ENCODE data around the gene NTN1. TPM values are rescaled to one million over a fixed set of nuclear protein-coding genes. Genes with fewer than 3 reads are reported as not detected.
"Not testable (repeated sequence)": the region's sequence is repeated elsewhere in the genome, so short reads cannot be mapped to it uniquely, and the experiment has no call there.

NTN1 gene
- total and polyA plus RNA-seq, 12 donors = 0.12 to 0.84 (median 0.28) TPM

GRCh38 chr17:8981443-8981842, 39.9 kb upstream of the NTN1 start:
- intact Hi-C loops (cut with DNase I) = no loop called here
- no peaks in the 10 kb centered on the region for H3K36me3 ChIP-seq (replicated peaks in 1 of 2)
- WGBS, 4 donors = 75 to 90% (median 81%) methylated on average over 2 of the region's 2 CpGs
- no peak overlapping the region for H3K27ac ChIP-seq
- no peaks in the 10 kb centered on the region for H3K4me1 ChIP-seq (replicated peaks in 1 of 2)
- H3K27me3 ChIP-seq = no peaks in the 10 kb centered on the region
- TF ChIP-seq CTCF (IDR thresholded peaks at IDR 0.05) (no peak), POLR2A (IDR thresholded peaks at IDR 0.05) (no peak)
- H3K4me3 ChIP-seq = no peak overlapping the region
- H3K9me3 ChIP-seq (replicated peaks in 1 of 3) = no peaks in the 10 kb centered on the region
- no peak for DNase-seq

DNA sequence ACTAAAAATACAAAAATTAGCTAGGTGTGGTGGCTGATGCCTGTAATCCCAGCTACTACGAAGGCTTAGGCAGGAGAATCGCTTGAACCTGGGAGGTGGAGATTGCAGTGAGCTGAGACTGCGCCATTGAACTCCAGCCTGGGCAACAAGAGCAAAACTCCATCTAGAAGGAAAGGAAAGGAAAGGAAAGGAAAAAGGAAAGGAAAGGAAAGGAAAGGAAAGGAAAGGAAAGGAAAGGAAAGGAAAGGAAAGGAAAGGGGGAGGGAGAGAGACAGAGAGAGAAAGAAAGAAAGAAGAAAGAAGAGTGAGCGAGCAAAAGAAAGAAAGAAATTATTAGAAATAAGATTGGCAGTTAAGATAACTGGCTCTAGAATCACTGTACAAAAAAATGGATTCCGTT, 37.1 kb upstream of the NTN1 start:
- 80 to 90% (median 84%) methylated on average over 5 of the region's 5 CpGs for WGBS, 4 donors
- H3K9me3 ChIP-seq (replicated peaks in 1 of 3); H3K27me3 ChIP-seq; intact Hi-C loops (cut with DNase I); DNase-seq; H3K4me3 ChIP-seq; H3K36me3 ChIP-seq (replicated peaks in 1 of 2); H3K4me1 ChIP-seq (replicated peaks in 1 of 2); H3K27ac ChIP-seq: not testable (repeated sequence)

DNA sequence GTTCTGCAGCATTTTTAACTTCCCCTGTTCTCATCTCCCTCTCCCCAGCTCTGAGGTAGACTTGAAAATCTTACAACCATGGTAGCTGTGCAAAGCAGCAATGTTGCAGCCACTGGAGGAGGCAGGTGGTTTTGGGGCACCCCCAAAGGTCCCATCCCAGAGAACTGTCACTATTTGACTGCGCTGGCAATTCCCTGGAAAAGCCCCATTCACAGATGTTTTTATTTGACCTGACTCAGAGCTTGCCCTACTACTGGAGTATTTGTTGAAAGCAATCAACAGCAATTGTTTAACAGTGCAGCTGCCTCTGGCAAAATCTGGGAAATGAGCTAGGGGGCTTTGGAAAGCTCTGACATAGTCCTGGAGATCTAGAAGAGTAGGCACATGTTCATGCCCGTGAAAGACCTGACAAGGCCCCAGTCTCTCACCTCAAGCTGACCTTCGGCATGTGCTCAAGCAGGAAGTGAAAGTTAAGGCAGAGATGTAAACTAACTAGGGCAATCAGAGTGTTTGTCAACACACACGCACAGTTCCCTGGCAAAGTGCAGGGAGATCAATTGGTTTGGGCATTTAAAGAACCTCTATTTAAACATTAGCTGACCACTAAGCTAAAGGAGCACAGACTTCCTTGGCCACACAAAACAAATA, 36.1 kb upstream of the NTN1 start:
- intact Hi-C loops (cut with DNase I) = no loop called here
- Histone ChIP-seq H3K27me3 (peaks cover 4% of the 10 kb centered on the region), H3K4me3 (no peak overlapping the region), H3K27ac (peak overlapping the region in 1 of 5 donors; percentile 5), H3K9me3 (replicated peaks in 1 of 3) (no peaks in the 10 kb centered on the region), H3K36me3 (replicated peaks in 1 of 2) (no peaks in the 10 kb centered on the region), H3K4me1 (replicated peaks in 1 of 2) (no peaks in the 10 kb centered on the region)
- TF ChIP-seq POLR2A (IDR thresholded peaks at IDR 0.05) (no peak), CTCF (IDR thresholded peaks at IDR 0.05) (no peak)
- WGBS, 4 donors = 64 to 78% (median 71%) methylated on average over 3 to 4 of the region's 4 CpGs
- DNase-seq = no peak

DNA sequence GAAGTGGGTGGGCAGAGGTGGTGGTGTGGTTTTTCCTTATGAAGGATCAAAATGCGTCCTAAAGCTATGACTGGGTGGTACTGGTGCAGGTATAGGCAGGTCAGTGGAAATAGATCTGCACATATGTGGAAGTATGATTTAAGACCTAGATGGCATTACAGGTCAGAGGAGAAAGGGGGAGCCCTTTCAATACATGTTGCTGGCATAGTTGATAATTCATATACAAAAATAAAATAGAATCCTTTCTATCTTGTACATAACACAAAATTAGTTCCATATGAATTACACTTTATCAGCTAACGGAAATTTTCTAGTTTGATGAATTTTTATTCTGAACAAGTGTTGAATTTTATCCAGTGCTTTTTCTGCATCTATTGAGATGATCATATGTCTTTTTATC, 35.0 kb upstream of the NTN1 start:
- 69 to 87% (median 79%) methylated on average over 2 of the region's 2 CpGs for WGBS, 4 donors
- no peaks in the 10 kb centered on the region for H3K9me3 ChIP-seq (replicated peaks in 1 of 3)
- no peaks in the 10 kb centered on the region for H3K4me1 ChIP-seq (replicated peaks in 1 of 2)
- no peak for TF ChIP-seq POLR2A (IDR thresholded peaks at IDR 0.05)
- TF ChIP-seq CTCF (IDR thresholded peaks at IDR 0.05) = no peak
- peaks cover 4% of the 10 kb centered on the region for H3K27me3 ChIP-seq
- no peaks in the 10 kb centered on the region for H3K36me3 ChIP-seq (replicated peaks in 1 of 2)
- H3K4me3 ChIP-seq = no peak overlapping the region
- no peak for DNase-seq
- intact Hi-C loops (cut with DNase I) = no loop called here
- no peak overlapping the region for H3K27ac ChIP-seq

- H3K4me1 ChIP-seq (replicated peaks in 1 of 2); H3K27me3 ChIP-seq; H3K9me3 ChIP-seq (replicated peaks in 1 of 3); DNase-seq; intact Hi-C loops (cut with DNase I); H3K36me3 ChIP-seq (replicated peaks in 1 of 2); H3K27ac ChIP-seq; H3K4me3 ChIP-seq: not testable (repeated sequence)
- WGBS, 4 donors = 32 to 94% (median 86%) methylated on average over 2 of the region's 2 CpGs
Measured at GRCh38 chr17:8988263-8988935, 32.9 kb upstream of the NTN1 start.

All from adrenal gland (tissue), 12 donors.